ENCODE data around the gene PSMF1.

DNA sequence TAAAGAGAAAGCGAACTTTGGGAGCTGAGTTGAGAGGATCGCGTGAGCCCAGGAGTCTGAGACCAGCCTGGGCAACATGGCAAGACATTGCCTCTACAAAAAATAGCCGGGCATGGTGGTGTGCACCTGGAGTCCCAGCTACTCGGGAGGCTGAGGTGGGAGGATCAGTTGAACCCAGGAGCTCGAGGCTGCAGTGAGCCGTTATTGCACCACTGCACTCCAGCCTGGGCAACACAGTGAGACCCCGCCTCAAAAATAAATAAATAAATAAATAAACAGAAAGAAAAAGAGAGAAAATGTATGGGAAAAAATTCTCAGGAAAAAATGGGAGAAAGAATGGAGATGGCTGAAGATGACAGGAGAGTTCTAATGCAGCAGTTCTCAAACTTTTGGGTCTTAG is 87.4 kb downstream of the PSMF1 start:
- no peak for TF ChIP-seq CTCF (IDR thresholded peaks at IDR 0.05; ENCODE audit: low read length)
- no peak for TF ChIP-seq EZH2 (optimal IDR thresholded peaks at IDR 0.05; ENCODE audit: low read depth, low read length)

Measured in MM.1S (cell line).